GM19099 (cell line): ENCODE measurements around the gene ACVR1B.

Experiments used
- POLR2A ChIP-seq: IDR thresholded peaks from 3 replicates; pipeline ENCODE4 v1.6.1; 2011; ENCODE audit warnings: low read depth; ENCODE audit not compliant: insufficient read length; ENCODE audit errors: extremely low read depth

ACVR1B gene

DNA sequence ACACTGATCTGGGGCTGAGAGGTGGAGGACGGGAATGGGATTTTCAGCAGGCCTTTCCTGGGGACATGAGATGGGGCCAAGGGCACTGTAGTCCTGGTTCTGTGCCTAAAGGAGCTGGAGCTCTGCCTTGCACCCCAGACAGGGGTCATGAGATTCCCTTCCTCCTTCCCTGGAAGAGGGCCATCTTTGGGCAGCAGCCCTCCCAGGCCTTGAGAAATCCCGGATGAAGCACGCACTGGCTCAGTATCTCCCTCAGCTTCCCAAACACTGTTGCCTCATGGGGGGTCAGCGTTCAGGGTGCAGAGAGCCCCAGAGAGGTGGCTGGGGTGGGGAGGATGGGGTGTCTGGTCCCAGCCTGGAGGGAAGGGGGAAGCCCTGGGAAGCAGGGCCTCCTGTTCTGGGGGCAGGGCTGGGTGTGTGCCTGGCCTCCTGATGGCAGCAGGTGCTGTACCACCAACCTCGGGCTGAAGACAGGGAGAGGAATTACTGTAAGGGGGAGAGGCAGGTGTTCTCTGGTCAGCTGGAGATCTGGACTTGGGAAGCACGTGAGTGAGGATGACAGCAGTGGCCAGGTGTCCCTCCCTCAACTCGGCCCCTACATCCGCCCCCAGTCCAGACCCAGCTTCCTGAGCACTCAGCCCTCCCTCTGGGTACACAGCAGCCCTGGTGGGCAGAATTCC is 91.3 kb downstream of the ACVR1B start:
- no peak for TF ChIP-seq POLR2A

DNA sequence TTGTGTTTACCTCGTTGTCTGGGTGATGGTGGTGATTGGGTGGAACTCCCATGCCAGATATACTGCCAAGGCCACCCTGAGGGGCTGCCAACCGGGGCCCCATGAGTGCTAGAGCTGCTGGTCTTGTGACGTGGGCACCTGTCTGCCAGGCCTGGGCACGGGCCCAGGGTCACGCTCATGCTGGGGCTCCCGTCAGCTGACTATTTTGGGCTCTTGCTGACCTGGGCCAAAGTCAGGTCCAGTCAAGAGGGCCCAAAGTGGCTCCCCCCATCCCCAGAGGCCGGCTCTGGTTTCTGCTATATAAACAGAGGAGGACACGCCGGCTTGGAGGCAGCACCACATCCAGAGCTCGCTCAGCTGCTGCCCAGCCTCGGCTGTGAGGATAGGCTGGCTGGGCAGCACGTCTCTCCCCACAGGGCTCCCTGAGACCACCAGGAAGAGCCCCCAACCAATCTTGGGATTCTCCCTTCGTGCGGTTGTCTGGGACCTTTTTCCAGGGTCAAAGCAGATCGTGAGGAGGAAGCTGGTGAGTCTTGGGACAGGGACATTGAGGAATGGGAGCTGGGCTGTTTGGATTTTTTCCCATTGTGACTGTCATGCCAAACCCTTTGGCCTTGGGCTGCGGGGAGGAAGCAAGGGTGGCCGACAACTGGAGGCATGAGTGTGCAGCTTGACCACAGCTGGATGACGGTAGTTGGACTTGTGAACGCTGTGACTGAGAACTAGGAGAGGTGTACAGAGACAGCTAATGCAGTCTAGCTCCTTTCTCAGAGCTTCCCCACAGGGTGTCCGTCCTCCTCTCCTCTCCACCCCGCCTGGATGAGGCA is 92.1 kb downstream of the ACVR1B start:
- no peak for TF ChIP-seq POLR2A

DNA sequence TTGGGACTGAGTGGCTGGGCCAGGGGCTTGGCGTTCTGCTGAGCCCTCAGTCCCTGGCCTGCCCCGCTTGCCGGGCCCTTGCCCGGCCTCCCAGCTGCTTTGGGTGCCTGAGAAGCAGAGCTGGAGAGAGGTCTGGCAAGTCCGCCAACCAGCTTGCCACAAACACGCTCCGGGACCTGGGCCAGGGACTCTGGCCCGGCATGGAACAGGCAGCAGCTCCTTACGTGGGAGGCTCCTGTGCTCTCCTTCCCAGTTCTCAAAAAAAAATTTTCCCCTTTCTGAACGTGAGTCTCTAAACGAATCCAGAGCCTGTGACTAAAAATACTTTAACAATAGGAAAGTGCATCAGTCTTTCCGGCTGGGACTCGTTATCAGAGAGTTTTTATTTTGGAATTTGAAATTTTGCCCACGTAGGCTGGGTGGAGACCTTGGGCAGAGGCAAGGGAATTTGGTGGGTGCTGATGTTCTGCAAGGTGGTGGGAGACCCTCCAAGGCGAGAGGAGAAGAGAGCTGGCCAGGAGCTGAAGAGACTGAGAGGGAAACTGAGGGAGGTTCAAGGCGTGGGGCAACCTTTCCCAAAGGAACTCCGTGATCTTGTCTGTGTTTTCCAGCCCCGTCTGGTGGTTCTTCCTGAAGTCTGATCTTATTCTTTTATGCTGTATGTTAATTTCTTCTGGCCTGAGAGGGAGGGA is 92.9 kb downstream of the ACVR1B start:
- TF ChIP-seq POLR2A: no peak

DNA sequence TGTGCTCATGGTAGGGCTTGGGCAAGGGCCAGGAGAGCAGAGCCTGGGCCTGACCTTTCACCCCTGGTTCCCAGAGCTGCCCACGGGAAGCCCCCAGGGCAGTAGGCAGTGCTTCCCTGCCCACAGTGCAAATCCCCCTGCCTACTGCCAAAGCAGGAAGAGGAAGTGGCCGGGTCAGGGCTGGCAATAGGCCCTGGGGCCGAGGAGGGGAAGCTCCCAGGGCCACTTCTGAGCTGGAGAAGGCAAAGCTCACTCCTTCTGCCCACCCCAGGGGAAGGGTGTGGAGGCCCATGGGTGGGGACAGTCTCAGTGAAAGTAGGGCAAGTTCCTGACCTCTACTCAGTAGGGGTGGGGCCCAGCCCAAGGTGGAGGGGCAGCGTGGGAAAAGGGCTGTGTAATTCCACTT is 94.3 kb downstream of the ACVR1B start:
- TF ChIP-seq POLR2A: no peak
